HEK293T (cell line): ENCODE measurements around the gene PTPRE.

Experiments
- CTCF ChIA-PET: fragments of 350-600 bp; formaldehyde crosslinking; extraction: SDS; loops from one replicate; lab custom pipeline; 2021; ENCODE audit warnings: antibody characterized with exemption, inconsistent platforms; lab: Yijun Ruan, JAX
- POLR2A ChIA-PET: fragments of 350-600 bp; formaldehyde crosslinking; extraction: SDS; loops from one replicate; lab custom pipeline; 2020; ENCODE audit warnings: antibody characterized with exemption, inconsistent platforms; lab: Yijun Ruan, JAX
- DNase-seq: peaks from one replicate; pipeline ENCODE4 v3.0.0; 2012; ENCODE audit warnings: mixed read lengths; ENCODE audit errors: extremely low spot score
- ARNT ChIP-seq: fragments of 450-650 bp; IDR thresholded peaks from 2 replicates; pipeline ENCODE4 v1.6.1; 2017; ENCODE audit warnings: mild to moderate bottlenecking
- BHLHE40 ChIP-seq: fragments of 450-650 bp; IDR thresholded peaks from 2 replicates; pipeline ENCODE4 v1.6.1; 2016; ENCODE audit warnings: mild to moderate bottlenecking, moderate library complexity, borderline replicate concordance
- CTBP1 ChIP-seq: fragments of 450-650 bp; IDR thresholded peaks from 2 replicates; pipeline ENCODE4 v1.6.1; 2016; ENCODE audit warnings: borderline replicate concordance
- ELF4 ChIP-seq: fragments of 450-650 bp; IDR thresholded peaks from 2 replicates; pipeline ENCODE4 v1.6.1; 2017; ENCODE audit warnings: antibody characterized with exemption
- FOXA1 ChIP-seq: fragments of 450-650 bp; IDR thresholded peaks from 2 replicates; pipeline ENCODE4 v1.6.1; 2016; ENCODE audit warnings: mild to moderate bottlenecking
- FOXK2 ChIP-seq: fragments of 450-650 bp; IDR thresholded peaks from 2 replicates; pipeline ENCODE4 v1.6.1; 2016; ENCODE audit warnings: mild to moderate bottlenecking
- FOXM1 ChIP-seq: fragments of 450-650 bp; IDR thresholded peaks from 2 replicates; pipeline ENCODE4 v1.6.1; 2017; ENCODE audit warnings: mild to moderate bottlenecking, borderline replicate concordance
- HDGF ChIP-seq: fragments of 450-650 bp; IDR thresholded peaks from 2 replicates; pipeline ENCODE4 v1.6.1; 2017; ENCODE audit warnings: antibody characterized with exemption, borderline replicate concordance
- L3MBTL2 ChIP-seq: fragments of 450-650 bp; conservative IDR thresholded peaks from 2 replicates; pipeline ENCODE4 v1.6.1; 2016; ENCODE audit warnings: mild to moderate bottlenecking
- LEF1 ChIP-seq: fragments of 450-650 bp; IDR thresholded peaks from 2 replicates; pipeline ENCODE4 v1.6.1; 2017; ENCODE audit warnings: mild to moderate bottlenecking, borderline replicate concordance
- NFRKB ChIP-seq: fragments of 450-650 bp; IDR thresholded peaks from 2 replicates; pipeline ENCODE4 v1.6.1; 2016; ENCODE audit warnings: mild to moderate bottlenecking, moderate library complexity
- PKNOX1 ChIP-seq: fragments of 450-650 bp; IDR thresholded peaks from 2 replicates; pipeline ENCODE4 v1.6.1; 2016
- SP1 ChIP-seq: fragments of 450-650 bp; IDR thresholded peaks from 2 replicates; pipeline ENCODE4 v1.6.1; 2017
- SUZ12 ChIP-seq: fragments of 450-650 bp; IDR thresholded peaks from 2 replicates; pipeline ENCODE4 v1.6.1; 2016; ENCODE audit warnings: mild to moderate bottlenecking
- TARDBP ChIP-seq: fragments of 450-650 bp; IDR thresholded peaks from 2 replicates; pipeline ENCODE4 v1.6.1; 2016
- ZNF384 ChIP-seq: fragments of 450-650 bp; IDR thresholded peaks from 2 replicates; pipeline ENCODE4 v1.6.1; 2016

The PTPRE gene

GRCh38 chr10:128040096-128040495 is 133.2 kb downstream of the PTPRE start:
- no peak for DNase-seq
- ChIA-PET POLR2A (no interaction called here), CTCF (no interaction called here)
- TF ChIP-seq FOXM1, result no peak
- no peak for TF ChIP-seq HDGF
- TF ChIP-seq ELF4, result no peak
- TF ChIP-seq FOXK2, result no peak
- no peak for TF ChIP-seq ZNF384
- no peak for TF ChIP-seq SUZ12
- no peak for TF ChIP-seq L3MBTL2
- TF ChIP-seq PKNOX1, result no peak

GRCh38 chr10:128040681-128041080 is 133.8 kb downstream of the PTPRE start:
- no peak for TF ChIP-seq L3MBTL2
- ChIA-PET CTCF (no interaction called here), POLR2A (no interaction called here)
- no peak for DNase-seq

GRCh38 chr10:128042131-128042610 is 135.3 kb downstream of the PTPRE start:
- no peak for DNase-seq
- POLR2A ChIA-PET, result no interaction called here
- CTCF ChIA-PET, result no interaction called here
- TF ChIP-seq ARNT, result no peak
- TF ChIP-seq FOXA1, result no peak
- no peak for TF ChIP-seq BHLHE40
- TF ChIP-seq TARDBP, result no peak
- no peak for TF ChIP-seq L3MBTL2
- TF ChIP-seq SUZ12, result no peak
- TF ChIP-seq LEF1, result no peak
- TF ChIP-seq NFRKB, result no peak
- no peak for TF ChIP-seq FOXM1
- TF ChIP-seq FOXK2, result no peak
- TF ChIP-seq PKNOX1, result no peak
- TF ChIP-seq CTBP1, result no peak
- TF ChIP-seq SP1, result no peak

- ChIA-PET POLR2A (no interaction called here), CTCF (interaction anchor here (2.2 kb wide), 1 partner anchor 8 kb away, joined by 8 read pairs; no protein-coding TSS in a partner anchor)
- TF ChIP-seq NFRKB, result no peak
- no peak for TF ChIP-seq LEF1
- TF ChIP-seq L3MBTL2, result no peak
- TF ChIP-seq SUZ12, result no peak
- no peak for TF ChIP-seq SP1
- TF ChIP-seq FOXK2, result no peak
- TF ChIP-seq CTBP1, result no peak
- TF ChIP-seq FOXA1, result no peak
- TF ChIP-seq ELF4, result no peak
- no peak for TF ChIP-seq ARNT
- TF ChIP-seq HDGF, result no peak
- TF ChIP-seq TARDBP, result no peak
- no peak for TF ChIP-seq FOXM1
- TF ChIP-seq BHLHE40, result no peak
- no peak for TF ChIP-seq PKNOX1
- TF ChIP-seq ZNF384, result no peak
- DNase-seq, result no peak
These were observed 136.5 kb downstream of the PTPRE start for GRCh38 chr10:128043259-128044045.

DNA sequence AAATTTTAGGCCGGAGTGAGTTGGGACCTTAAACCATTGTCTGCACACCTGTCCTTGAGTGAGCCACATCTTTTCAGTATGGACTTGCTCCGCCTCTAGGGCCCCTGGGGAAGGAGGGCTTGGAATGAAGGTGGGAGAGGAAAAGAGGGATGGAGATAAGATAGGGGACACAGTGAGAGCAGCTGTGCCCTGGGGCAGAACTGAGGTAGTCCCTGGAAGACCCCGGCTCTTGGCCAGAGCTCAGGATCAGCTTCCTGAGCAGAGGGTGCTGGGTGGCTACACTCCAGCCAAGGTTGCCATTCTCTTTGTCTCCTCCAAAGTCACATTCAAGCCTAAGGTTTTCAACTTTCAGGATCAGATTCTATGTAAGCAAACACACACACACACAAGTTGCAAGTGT is 137.3 kb downstream of the PTPRE start:
- no peak for DNase-seq
- CTCF ChIA-PET, result interaction anchor here (2.2 kb wide), 1 partner anchor 9 kb away, joined by 8 read pairs; no protein-coding TSS in a partner anchor
- POLR2A ChIA-PET, result no interaction called here
- TF ChIP-seq HDGF (no peak), ELF4 (no peak), SUZ12 (no peak), FOXA1 (no peak), FOXK2 (no peak), ARNT (no peak), CTBP1 (no peak), PKNOX1 (no peak), TARDBP (no peak), LEF1 (no peak), BHLHE40 (no peak), L3MBTL2 (no peak), NFRKB (no peak)
